Measurements from ENCODE around the gene B4GALNT4. TPM values are rescaled to one million over a fixed set of nuclear protein-coding genes. Genes with fewer than 3 reads are reported as not detected.
A peak's percentile ranks its signal among the peaks of the same experiment; 100 is the strongest.
"Not testable (repeated sequence)": the region's sequence is repeated elsewhere in the genome, so short reads cannot be mapped to it uniquely, and the experiment has no call there.

Gene B4GALNT4, protein sequence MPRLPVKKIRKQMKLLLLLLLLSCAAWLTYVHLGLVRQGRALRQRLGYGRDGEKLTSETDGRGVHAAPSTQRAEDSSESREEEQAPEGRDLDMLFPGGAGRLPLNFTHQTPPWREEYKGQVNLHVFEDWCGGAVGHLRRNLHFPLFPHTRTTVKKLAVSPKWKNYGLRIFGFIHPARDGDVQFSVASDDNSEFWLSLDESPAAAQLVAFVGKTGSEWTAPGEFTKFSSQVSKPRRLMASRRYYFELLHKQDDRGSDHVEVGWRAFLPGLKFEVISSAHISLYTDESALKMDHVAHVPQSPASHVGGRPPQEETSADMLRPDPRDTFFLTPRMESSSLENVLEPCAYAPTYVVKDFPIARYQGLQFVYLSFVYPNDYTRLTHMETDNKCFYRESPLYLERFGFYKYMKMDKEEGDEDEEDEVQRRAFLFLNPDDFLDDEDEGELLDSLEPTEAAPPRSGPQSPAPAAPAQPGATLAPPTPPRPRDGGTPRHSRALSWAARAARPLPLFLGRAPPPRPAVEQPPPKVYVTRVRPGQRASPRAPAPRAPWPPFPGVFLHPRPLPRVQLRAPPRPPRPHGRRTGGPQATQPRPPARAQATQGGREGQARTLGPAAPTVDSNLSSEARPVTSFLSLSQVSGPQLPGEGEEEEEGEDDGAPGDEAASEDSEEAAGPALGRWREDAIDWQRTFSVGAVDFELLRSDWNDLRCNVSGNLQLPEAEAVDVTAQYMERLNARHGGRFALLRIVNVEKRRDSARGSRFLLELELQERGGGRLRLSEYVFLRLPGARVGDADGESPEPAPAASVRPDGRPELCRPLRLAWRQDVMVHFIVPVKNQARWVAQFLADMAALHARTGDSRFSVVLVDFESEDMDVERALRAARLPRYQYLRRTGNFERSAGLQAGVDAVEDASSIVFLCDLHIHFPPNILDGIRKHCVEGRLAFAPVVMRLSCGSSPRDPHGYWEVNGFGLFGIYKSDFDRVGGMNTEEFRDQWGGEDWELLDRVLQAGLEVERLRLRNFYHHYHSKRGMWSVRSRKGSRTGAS
- 20.9 TPM for polyA plus RNA-seq (2012; ENCODE audit: insufficient read depth, insufficient read length)

GRCh38 chr11:369336-370018 lies at the start of gene B4GALNT4:
B4GALNT4 (plus strand) TSS chr11:369499; CDS start chr11:369804, 305 bp downstream.
- peak within 1 kb of the TSS; percentile 11; the same call in 1 of the 2 replicates for H3K4me3 ChIP-seq (ENCODE audit: low read length)
- DNase-seq (ENCODE audit: low read depth, low spot score) = no peak

- not testable (repeated sequence) for H3K4me3 ChIP-seq (ENCODE audit: low read length); DNase-seq (ENCODE audit: low read depth, low spot score)
These were observed 49.4 kb upstream of the B4GALNT4 start for GRCh38 chr11:319888-320273.

- no peak for DNase-seq (ENCODE audit: low read depth, low spot score)
- H3K4me3 ChIP-seq (ENCODE audit: low read length) = no peak overlapping the region
These were observed 45.1 kb upstream of the B4GALNT4 start for GRCh38 chr11:324156-324555.

DNA sequence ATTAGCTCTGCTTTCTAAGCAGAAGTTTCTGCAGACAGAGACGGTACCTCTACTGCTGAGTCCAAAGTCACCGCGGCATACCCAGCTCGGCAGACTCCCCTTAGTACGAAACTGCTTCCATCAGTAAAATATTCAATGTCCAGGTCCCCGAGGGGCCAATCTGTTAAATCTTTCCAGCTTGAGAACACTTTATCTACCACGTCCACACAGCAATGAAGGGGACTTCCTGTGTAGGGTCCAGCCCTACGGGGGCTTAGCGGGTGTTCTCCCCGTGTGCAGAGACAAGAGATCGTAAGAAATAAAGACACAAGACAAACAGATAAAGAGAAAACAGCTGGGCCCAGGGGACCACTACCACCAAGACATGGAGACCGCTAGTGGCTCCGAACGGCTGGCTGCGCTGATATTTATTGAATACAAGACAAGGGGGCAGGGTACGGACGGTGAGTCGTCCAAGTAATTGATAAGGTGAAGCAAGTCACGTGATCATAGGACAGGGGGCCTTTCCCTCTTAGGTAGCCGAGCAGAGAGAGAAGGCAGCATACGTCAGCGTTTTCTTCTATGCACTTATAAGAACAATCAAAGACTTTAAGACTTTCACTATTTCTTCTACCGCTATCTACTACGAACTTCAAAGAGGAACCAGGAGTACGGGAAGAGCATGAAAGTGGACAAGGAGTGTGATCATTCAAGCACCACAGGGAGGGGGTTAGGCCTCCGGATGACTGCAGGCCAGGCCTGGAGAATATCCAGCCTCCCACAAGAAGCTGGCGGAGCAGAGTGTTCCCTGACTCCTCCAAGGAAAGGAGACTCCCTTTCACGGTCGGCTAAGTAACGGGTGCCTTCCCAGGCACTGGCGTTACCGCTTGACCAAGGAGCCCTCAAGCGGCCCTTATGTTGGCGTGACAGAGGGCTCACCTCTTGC lies 44.4 kb upstream of the B4GALNT4 start:
- not testable (repeated sequence) for DNase-seq (ENCODE audit: low read depth, low spot score); H3K4me3 ChIP-seq (ENCODE audit: low read length)

DNA sequence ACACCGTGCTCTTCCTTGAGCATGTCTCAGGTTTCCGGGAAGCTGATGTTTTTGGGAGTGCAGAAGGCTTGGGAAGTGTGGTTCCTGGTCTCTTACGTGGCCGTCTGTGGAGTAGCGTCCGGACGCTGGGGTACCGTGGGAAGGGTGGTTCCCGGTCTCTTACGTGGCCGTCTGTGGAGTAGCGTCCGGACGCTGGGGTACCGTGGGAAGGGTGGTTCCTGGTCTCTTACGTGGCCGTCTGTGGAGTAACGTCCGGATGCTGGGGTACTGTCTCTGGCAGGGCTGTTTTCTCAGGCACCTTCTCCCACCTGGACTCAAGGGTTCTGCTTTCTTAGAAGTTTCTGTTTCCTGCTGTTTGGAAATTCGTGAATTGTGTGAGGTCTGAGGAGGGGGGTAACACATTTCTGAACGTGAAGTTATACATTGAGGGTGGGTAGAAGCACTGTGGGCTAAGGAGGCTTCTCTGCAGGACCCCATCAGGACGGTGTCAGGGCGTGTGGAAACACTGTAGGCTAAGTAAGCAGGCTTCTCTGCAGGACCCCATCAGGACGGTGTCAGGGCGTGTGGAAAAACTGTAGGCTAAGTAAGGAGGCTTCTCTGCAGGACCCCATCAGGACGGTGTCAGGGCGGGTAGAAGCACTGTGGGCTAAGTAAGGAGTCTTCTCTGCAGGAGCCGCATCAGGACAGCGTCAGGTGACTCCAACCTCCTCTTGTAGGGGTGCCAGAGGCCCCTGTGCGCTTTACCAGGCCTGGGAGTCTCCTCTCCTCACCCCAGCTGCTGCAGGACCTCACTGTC lies 43.3 kb upstream of the B4GALNT4 start:
- H3K4me3 ChIP-seq (ENCODE audit: low read length) = no peak overlapping the region
- no peak for DNase-seq (ENCODE audit: low read depth, low spot score)

GRCh38 chr11:326592-326841 lies 42.8 kb upstream of the B4GALNT4 start:
- no peak overlapping the region for H3K4me3 ChIP-seq (ENCODE audit: low read length)
- no peak for DNase-seq (ENCODE audit: low read depth, low spot score)

GRCh38 chr11:326842-327580 lies 42.3 kb upstream of the B4GALNT4 start:
- DNase-seq (ENCODE audit: low read depth, low spot score) = no peak
- H3K4me3 ChIP-seq (ENCODE audit: low read length) = peak overlapping the region; percentile 9

GRCh38 chr11:327581-327923 lies 41.7 kb upstream of the B4GALNT4 start:
- no peak for DNase-seq (ENCODE audit: low read depth, low spot score)
- H3K4me3 ChIP-seq (ENCODE audit: low read length) = no peak overlapping the region; the same call in 1 of the 2 replicates

DNA sequence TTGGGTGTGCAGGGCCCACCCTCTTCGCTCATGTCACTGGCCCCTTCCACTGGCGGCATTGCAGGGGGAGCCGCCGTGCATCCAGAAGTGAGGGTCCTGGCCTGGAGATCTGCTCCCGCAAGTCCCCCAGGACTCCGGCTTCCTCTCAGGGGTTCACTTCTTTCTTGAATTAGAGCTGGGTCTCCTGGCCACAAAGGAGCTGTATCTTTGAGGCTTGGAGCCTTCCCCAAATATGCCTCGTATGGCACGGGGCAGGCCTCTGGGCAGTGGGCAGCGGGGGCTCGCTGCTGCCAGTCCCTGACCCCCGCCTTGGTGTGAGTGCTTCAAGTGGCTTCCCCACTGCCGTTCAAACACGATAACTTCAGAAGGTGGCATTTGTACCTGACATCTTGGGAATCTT lies 41.3 kb upstream of the B4GALNT4 start:
- DNase-seq (ENCODE audit: low read depth, low spot score) = no peak
- H3K4me3 ChIP-seq (ENCODE audit: low read length) = no peak overlapping the region

DNA sequence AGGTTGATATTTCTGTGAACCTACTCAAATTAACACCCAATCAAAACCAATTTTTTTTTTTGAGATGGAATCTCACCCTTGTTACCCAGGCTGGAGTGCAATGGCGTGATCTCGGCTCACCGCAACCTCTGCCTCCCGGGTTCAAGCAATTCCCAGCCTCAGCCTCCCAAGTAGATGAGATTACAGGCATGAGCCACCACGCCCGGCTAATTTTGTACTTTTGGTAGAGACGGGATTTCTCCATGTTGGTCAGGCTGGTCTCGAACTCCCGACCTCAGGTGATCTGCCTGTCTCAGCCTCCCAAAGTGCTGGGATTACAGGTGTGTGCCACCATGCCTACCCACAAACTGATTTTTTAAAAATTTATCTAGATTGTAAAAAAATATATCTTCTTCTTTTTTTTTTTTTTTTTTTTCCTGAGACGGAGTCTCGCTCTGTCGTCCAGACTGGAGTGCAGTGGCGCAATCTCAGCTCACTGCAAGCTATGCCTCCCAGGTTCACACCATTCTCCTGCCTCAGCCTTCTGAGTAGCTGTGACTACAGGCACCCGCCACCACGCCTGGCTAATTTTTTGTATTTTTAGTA lies 40.7 kb upstream of the B4GALNT4 start:
- H3K4me3 ChIP-seq (ENCODE audit: low read length) = not testable (repeated sequence)

GRCh38 chr11:329886-330253 lies 39.4 kb upstream of the B4GALNT4 start:
- no peak for DNase-seq (ENCODE audit: low read depth, low spot score)
- H3K4me3 ChIP-seq (ENCODE audit: low read length) = no peak overlapping the region

More for the DNA sequence above, 40.7 kb upstream of the B4GALNT4 start:
- DNase-seq (ENCODE audit: low read depth, low spot score) = not testable (repeated sequence)

DNA sequence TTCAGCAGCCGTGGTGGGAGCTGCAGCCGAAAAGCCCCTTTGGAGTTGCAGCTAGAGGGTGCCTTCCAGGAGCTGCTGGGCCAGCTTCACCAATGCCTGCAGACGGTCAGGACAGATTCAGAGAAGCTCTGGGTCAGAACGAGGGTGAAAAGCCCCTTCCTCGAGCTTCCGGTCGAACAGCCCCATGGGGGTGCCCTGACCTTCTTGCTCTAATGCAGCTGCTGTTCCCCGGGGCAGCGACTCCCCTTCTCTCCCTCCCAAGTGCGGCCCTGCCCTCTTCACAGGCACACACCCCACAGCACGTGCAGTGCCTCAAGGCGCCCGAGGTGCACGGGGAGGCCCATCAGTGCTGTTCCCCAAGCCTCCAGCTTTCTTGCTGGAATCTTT lies 39.0 kb upstream of the B4GALNT4 start:
- no peak for DNase-seq (ENCODE audit: low read depth, low spot score)
- no peak overlapping the region for H3K4me3 ChIP-seq (ENCODE audit: low read length)

DNA sequence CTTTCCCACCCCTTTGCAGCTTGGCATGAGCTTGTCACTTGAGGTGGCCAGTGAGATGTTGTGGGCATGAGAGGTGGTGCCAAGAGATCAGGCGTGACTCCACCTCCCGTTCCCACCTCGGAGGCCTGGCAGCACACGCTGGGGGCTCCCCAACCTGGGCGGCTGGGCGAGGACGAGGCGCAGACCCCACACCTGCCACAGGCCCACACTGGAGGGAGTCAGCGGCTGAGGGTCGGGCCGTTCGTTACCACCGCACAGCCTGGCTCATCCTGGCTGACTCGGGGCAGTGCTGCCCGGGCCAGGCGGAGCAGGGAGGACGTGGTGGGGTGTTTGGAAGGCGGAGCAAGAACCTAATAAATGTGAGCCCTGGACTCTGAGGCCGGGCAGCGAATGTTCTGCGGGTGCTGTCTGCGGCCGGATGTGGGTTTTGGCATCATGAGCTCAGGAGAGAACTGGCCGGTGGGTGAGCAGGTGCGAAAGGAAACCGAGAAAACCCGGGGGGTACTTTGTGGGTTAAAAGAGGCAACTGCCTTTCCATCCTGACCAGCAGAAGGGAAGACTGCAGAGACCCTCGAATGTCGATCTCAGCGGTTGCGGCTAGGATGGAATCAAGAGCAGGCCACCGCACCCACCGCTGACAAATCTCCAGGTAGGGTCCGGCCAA lies 38.5 kb upstream of the B4GALNT4 start:
- 0 out of 2 replicates have a peak overlapping the region, but pooled peaks have one; percentile 3 for H3K4me3 ChIP-seq (ENCODE audit: low read length)
- no peak for DNase-seq (ENCODE audit: low read depth, low spot score)

GRCh38 chr11:331358-332060 lies 37.8 kb upstream of the B4GALNT4 start:
- no peak for DNase-seq (ENCODE audit: low read depth, low spot score)
- H3K4me3 ChIP-seq (ENCODE audit: low read length) = peak overlapping the region; percentile 3; the same call in 1 of the 2 replicates

DNA sequence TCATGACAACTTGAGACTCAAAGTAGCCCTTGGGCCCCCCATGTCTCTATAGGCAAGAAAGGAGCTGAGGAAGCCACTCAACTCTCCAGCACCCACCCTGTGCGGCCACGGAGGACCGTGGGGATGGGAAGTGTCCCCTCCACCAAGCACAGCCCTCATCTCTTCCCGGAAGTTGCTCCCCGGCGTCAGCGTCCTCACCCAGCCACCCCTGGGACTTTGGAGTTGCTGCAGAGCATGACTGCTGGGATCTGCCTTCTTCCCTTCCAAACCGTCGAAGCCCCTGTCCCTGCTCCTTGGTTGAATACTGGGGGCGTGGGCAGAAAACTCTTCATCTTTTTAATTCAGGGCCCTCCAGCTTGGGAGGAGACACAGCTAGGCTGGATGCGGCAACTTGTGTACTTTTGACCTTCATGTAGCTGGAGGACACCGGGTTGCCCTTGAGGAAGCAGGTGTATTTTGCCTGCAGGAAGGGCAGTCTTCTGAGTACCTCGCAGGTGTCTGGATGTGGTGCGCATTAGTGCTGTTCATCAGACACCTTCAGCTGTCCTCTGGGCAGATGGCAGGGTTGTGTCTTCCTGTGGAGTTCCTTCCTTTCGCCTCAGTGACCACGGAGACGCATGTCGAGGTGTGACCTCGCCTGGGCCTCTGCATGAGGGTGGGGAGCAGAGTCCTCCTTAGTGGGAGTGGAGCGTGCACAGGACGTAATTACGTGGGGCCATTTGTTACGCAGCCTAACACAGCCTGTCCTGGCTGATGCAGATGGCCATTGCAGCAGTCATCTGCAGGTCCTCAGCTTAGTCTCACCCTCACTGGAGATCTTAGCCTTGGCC lies 36.4 kb upstream of the B4GALNT4 start:
- H3K4me3 ChIP-seq (ENCODE audit: low read length) = no peak overlapping the region
- no peak for DNase-seq (ENCODE audit: low read depth, low spot score)

Data from Jurkat, Clone E6-1 (cell line).